Fibroblast of mammary gland (primary cell): Measurements from ENCODE around the gene HSPB6.

ENCODE experiments used
- DNase-seq: peaks from one replicate; pipeline ENCODE4 v3.0.0-alpha.2; 2010; ENCODE audit warnings: low read depth
- H3K4me3 ChIP-seq: 2 replicates; pipeline ENCODE4 v1.5.1; 2011; ENCODE audit warnings: low read depth, mild to moderate bottlenecking, low read length, moderate library complexity; ENCODE audit not compliant: control insufficient read depth
- TF ChIP-seq, protein P1 (sequence below): conservative IDR thresholded peaks from 2 replicates; pipeline ENCODE4 v1.5.1; 2011; ENCODE audit warnings: low read depth, low read length, inconsistent platforms; ENCODE audit not compliant: control insufficient read depth, insufficient read depth

The HSPB6 gene

DNA sequence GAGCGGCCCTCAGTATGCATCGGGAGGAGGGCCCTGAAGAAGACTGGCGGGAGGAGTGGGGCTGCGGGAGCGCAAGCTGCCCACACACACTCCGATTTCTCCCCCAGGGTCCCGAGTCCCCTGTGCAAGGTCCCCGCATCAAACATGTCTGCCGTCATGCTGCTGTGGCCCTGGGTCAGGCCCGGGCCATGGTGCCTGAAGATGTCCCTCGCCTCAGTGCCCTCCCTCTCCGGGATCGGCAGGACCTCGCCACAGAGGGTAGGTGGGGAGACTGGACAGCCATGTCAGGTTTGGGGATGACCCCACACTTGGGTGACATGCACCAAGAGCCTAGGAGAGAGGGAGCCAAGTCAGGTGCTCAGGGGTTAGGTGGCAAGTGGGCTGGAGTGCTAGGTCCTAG lies 34.4 kb downstream of the HSPB6 start:
- TF ChIP-seq, protein P1, sequence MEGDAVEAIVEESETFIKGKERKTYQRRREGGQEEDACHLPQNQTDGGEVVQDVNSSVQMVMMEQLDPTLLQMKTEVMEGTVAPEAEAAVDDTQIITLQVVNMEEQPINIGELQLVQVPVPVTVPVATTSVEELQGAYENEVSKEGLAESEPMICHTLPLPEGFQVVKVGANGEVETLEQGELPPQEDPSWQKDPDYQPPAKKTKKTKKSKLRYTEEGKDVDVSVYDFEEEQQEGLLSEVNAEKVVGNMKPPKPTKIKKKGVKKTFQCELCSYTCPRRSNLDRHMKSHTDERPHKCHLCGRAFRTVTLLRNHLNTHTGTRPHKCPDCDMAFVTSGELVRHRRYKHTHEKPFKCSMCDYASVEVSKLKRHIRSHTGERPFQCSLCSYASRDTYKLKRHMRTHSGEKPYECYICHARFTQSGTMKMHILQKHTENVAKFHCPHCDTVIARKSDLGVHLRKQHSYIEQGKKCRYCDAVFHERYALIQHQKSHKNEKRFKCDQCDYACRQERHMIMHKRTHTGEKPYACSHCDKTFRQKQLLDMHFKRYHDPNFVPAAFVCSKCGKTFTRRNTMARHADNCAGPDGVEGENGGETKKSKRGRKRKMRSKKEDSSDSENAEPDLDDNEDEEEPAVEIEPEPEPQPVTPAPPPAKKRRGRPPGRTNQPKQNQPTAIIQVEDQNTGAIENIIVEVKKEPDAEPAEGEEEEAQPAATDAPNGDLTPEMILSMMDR, result no peak
- no peak for DNase-seq
- H3K4me3 ChIP-seq, result no peak overlapping the region

DNA sequence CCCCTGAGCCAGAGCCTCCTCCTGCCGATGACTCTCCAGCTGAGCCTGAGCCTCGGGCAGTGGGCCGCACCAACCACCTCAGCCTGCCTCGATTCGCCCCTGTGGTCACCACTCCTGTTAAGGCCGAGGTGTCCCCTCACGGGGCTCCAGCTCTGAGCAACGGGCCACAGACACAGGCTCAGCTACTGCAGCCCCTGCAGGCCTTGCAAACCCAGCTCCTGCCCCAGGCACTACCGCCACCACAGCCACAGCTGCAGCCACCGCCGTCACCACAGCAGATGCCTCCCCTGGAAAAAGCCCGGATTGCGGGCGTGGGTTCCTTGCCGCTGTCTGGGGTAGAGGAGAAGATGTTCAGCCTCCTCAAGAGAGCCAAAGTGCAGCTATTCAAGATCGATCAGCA lies 35.5 kb downstream of the HSPB6 start:
- no peak overlapping the region for H3K4me3 ChIP-seq
- TF ChIP-seq, protein P1, result no peak
- no peak for DNase-seq

DNA sequence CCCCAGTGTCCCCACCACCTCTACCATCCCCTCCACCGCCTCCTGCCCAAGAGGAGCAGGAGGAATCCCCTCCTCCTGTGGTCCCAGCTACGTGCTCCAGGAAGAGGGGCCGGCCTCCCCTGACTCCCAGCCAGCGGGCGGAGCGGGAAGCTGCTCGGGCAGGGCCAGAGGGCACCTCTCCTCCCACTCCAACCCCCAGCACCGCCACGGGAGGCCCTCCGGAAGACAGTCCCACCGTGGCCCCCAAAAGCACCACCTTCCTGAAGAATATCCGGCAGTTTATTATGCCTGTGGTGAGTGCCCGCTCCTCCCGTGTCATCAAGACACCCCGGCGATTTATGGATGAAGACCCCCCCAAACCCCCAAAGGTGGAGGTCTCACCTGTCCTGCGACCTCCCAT lies 36.2 kb downstream of the HSPB6 start:
- no peak for DNase-seq
- TF ChIP-seq, protein P1, result no peak

DNA sequence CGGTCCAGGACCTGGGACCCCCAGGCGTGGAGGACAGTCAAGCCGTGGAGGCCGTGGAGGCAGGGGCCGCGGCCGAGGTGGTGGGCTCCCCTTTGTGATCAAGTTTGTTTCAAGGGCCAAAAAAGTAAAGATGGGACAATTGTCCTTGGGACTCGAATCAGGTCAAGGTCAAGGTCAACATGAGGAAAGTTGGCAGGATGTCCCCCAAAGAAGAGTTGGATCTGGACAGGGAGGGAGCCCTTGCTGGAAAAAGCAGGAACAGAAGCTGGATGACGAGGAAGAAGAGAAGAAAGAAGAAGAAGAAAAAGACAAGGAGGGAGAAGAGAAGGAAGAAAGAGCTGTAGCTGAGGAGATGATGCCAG lies 36.7 kb downstream of the HSPB6 start:
- H3K4me3 ChIP-seq, result no peak overlapping the region
- DNase-seq, result no peak
- TF ChIP-seq, protein P1, result no peak

More for the DNA sequence above, 36.2 kb downstream of the HSPB6 start:
- no peak overlapping the region for H3K4me3 ChIP-seq

DNA sequence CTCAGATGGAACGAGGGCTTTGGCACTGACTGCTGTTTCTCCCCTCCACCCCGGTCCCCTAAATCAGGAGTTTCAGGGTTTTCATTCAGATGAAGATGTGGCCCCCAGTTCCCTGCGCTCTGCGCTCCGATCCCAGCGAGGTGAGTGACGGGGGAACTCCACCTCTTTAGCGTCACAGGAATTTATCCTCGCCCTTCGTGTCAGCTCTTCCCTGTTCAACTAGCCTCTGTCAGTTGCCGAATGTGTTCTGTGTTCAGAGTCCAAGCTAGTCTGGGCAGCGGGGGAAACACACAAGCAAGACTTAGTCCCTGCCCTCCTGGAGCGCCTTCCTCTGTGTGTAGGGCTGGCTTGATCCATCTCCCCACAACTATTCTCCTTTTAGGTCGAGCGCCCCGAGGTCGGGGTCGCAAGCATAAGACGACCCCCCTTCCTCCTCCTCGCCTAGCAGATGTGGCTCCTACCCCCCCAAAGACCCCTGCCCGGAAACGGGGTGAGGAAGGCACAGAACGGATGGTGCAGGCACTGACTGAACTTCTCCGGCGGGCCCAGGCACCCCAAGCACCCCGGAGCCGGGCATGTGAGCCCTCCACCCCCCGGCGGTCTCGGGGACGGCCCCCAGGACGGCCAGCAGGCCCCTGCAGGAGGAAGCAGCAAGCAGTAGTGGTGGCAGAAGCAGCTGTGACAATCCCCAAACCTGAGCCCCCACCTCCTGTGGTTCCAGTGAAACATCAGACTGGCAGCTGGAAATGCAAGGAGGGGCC lies 37.2 kb downstream of the HSPB6 start:
- H3K4me3 ChIP-seq, result peak overlapping the region; percentile 82
- TF ChIP-seq, protein P1, result no peak
- no peak for DNase-seq

DNA sequence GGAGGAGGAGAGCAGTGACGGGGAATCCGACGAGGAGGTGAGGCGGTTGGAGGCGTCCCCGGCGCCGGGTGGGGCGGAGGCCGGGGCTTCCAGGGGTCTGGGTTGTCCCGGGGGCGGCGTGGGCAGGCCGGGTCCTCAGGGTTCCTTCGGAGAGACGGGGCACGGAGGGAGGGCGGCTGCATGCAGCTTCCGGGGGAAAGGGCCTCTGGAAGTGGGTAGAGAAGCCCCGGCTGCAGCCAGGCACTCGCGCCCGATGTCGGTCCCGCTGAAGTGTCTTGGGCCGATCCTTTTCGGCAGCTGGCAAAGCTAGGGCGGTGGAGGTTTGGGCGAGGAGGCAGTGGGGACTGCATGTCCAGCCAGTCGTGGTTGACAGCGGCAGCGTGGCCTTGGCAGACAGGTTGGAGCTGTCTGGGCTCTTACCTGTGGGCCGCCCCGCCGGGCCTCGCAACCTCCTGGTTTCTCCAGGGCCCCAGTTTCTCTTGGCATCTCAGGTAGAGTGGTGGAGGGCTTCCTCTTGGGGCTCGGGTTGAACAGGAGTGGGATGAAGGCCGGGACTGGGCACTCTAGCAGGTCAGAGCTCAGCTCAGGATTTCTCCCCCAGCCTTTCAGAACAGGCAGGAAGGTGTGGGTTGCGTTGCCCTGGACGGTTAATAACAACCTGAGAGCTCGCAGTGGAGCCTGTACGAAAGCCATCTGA lies 38.3 kb downstream of the HSPB6 start:
- no peak for DNase-seq
- TF ChIP-seq, protein P1, result no peak
- H3K4me3 ChIP-seq, result peak overlapping the region; percentile 82
